DMS114 treated with DMSO at 0.1 percent for 48 hours (cell line): ENCODE results near the gene NSMCE4A.
A peak's percentile ranks its signal among the peaks of the same experiment; 100 is the strongest.
"Not testable (repeated sequence)": the region's sequence is repeated elsewhere in the genome, so short reads cannot be mapped to it uniquely, and the experiment has no call there.

Experiments used
- DNase-seq: peaks from one replicate; lab custom pipeline; 2025; ENCODE audit not compliant: unreplicated experiment; lab: John Stamatoyannopoulos, UW

The NSMCE4A gene

GRCh38 chr10:121942749-121943416, 32.1 kb downstream of the NSMCE4A start:
- no peak for DNase-seq

DNA sequence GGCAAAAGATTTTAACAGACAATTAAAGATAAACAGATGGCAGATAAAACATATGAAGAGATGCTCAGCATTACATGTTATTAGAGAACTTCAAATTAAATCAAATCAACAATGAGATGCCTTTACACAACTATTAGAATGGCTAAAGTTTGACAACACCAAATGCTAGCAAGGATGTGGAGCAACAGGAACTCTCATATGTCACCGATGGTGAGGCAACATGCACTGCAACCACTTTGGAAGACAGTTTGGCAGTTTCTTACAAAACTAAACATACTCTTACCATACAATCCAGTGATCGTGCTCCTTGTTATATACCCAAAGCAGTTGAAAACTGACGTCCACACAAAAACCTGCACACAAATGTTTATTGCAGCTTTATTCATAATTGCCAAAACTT, 33.5 kb downstream of the NSMCE4A start:
- DNase-seq, result no peak

DNA sequence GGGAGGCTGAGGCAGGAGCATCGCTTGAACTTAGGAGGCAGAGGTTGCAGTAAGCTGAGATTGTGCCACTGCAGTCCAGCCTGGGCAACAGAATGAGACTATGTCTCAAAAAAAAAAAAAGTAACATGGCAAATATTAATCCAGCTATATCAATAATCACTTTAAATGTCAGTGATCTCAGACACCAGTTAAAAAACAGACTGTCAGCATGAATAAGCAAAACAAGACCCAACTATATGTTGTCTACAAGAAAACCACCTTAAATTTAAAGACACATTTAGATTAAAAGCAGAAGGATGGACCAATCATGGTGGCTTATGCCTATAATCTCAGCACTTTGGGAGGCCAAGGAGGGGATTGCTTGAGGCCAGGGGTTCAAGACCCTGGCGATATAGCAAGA, 38.7 kb downstream of the NSMCE4A start:
- no peak for DNase-seq

DNA sequence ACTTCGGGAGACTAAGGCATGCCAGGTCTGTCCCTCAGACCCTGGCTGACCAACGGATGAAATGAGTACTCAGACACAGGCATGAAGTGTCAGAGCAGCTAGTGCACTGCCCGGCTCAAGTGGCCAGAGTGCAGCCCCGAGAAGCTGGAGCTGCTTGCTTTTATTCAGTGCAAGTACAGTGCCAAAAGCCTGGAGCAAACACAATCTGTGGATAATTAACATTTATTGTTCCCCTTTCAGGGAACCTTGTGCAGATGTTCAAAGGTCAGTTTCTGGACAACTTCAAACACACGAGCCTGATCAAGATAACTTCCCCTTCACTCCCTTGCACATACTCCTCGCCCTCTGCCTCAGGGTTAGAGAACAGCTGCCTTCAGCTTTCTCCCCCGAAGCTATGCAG, 39.3 kb downstream of the NSMCE4A start:
- DNase-seq, result no peak

DNA sequence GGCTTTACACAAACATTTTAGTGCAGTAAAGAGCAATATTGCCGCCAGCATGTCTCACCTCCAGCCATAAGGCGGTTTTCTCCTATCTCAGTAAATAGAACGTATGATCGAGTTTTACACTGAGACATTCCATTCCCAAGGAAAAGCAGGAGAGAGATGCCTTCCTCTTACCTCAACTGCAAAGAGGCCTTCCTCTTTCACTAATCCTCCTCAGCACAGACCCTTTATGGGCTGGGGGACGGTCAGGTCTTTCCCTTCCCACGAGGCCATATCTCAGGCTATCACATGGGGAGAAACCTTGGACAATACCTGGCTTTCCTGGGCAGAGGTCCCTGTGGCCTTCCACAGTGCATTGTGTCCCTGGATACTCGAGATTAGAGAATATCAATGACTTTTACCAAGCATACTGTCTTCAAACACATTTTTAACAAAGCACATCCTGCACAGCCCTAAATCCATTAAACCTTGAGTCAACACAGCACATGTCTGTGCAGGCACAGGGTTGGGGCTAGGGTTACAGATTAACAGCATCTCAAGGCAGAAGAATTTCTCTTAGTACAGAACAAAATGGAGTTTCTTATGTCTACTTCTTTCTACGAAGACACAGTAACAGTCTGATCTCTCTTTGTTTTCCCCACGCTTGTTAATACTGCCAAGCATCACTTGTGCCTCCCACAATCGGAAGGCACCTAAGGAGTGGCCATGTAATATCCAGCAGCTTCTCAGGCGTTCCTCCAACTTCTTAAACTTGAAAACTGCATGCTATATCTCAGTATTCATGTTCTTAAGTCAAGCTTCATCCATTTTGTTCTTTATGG, 44.5 kb downstream of the NSMCE4A start:
- DNase-seq, result not testable (repeated sequence)

GRCh38 chr10:121929585-121930267, 45.3 kb downstream of the NSMCE4A start:
- DNase-seq, result not testable (repeated sequence)

- DNase-seq, result no peak
Observed at GRCh38 chr10:121928528-121928884, 46.5 kb downstream of the NSMCE4A start.

- DNase-seq, result peak; percentile 81
Observed at GRCh38 chr10:121927841-121928527, 47.0 kb downstream of the NSMCE4A start, which contains the start of gene ATE1. TSS of gene ATE1 (minus strand) at chr10:121928031. CDS start at chr10:121927949, 82 bp downstream.

- DNase-seq, result peak; percentile 29
Observed at GRCh38 chr10:121927318-121927840, 47.6 kb downstream of the NSMCE4A start.

DNA sequence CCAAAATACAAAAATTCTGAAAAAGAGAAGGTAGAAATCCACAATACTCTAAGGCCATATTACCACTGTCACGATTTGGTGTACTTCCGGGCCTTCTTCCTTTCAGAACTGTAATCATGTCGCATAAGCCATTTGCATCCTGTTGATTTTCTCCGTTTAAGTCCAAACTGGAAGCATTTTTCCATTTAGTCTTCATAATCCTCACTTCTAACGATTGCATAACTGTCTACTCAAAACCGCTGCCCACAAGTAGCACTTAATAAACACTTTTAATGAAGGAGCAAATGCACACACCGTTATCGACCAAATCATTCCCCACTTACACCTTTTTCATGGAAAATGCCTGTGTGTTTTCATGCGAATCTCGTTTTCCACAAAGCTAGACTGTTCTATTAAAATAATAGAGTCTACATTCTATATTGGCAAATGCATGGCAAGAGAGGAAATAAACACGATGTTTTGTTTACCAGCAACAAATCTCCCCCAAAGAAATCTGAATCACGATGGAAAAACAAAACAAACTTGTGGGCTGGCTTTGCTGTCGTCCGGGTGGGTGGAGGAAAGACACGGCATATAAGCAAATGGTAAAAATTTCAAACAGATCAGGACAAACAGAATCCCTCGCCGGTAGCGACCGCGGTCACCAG, 48.2 kb downstream of the NSMCE4A start:
- peak; percentile 19 for DNase-seq

GRCh38 chr10:121926157-121926556, 48.9 kb downstream of the NSMCE4A start:
- no peak for DNase-seq

DNA sequence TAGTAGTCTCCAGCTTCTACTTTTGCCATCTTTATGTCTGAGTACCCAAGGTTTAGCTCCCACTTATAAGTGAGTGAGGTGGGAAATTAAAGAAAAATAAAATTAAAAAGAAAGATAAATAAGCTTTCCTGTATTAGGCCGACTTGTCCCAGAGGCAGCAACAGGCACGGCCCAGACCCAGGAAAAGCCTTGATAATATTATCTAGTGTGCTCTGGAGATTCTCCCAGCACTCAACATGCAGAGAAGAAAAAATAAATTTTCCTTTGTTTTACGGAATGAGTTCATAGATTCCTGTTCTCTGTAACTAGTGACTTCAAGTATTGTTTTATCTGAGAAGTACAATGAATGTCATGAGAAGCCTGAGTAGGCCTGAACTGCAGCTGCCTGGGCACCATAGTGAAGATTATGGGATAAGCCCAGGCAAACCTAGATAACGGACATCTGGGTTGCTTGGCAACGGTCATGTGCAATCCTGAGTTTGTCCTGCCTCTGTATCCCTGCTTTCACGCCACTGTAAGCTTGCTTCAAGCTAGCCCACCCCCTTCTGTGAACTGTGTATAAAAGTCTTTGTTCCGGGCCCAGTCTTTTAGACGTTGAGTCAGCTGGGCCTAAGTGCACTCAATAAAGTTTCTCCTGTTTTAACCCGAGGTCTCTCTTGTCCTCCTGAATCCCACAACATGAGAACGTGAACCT, 53.6 kb downstream of the NSMCE4A start:
- DNase-seq, result no peak

GRCh38 chr10:121919666-121920065, 55.4 kb downstream of the NSMCE4A start:
- no peak for DNase-seq

- DNase-seq, result not testable (repeated sequence)
Observed at GRCh38 chr10:121918800-121919199, 56.2 kb downstream of the NSMCE4A start.

GRCh38 chr10:121914661-121915060, 60.4 kb downstream of the NSMCE4A start:
- no peak for DNase-seq

DNA sequence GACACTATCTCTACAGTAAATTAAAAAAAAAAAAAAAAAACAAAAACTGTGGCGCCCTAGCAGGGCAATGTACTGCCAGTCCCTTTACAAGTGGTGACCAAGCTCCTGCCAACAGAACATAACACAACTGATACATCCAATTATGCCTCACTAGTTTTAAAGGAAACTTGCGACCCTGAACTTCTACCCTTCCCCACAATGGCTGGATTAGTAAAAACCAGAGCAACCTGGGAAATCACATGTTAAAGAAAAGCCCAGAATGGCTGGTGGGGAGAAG, 63.7 kb downstream of the NSMCE4A start:
- no peak for DNase-seq

DNA sequence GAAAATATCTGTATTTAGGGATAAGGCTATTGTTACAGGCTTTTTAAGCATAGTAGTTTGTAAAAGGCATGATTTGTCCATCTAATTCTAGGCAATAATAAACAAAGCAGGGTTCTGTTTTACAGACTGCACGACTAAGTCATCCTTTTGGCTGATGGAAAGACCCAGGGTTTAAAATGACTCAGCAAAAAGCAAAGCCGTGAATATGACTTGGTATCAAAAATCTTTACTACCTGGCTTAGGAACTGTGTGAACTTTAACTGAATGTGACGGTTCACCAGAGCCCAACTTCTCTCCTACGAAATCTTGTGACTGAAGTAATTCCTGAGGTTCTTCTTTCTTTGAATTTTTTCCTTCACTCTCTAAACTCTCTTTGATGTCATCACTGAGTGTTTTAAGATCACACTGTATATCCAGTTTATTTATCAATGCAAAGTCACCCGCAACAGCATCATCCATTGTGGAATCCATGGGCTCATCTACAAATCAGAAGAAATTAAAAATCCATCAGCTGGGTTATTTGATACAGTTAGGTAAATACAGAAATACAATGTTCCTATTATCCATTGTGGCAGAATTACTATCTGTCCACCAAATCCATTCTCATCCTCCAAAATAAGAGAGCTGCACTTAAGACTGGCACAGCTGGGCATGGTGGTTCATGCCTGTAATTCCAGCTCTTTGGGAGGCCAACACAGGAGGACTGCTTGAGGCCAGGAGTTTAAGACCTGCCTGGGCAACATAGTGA, 64.2 kb downstream of the NSMCE4A start:
- DNase-seq, result no peak
